HEK293T (cell line): ENCODE measurements around the gene KIF3A.

ENCODE experiments used
- FOXA1 ChIP-seq: fragments of 450-650 bp; IDR thresholded peaks from 2 replicates; pipeline ENCODE4 v1.6.1; 2016; ENCODE audit warnings: mild to moderate bottlenecking
- FOXM1 ChIP-seq: fragments of 450-650 bp; IDR thresholded peaks from 2 replicates; pipeline ENCODE4 v1.6.1; 2017; ENCODE audit warnings: mild to moderate bottlenecking, borderline replicate concordance
- SUZ12 ChIP-seq: fragments of 450-650 bp; IDR thresholded peaks from 2 replicates; pipeline ENCODE4 v1.6.1; 2016; ENCODE audit warnings: mild to moderate bottlenecking

DNA sequence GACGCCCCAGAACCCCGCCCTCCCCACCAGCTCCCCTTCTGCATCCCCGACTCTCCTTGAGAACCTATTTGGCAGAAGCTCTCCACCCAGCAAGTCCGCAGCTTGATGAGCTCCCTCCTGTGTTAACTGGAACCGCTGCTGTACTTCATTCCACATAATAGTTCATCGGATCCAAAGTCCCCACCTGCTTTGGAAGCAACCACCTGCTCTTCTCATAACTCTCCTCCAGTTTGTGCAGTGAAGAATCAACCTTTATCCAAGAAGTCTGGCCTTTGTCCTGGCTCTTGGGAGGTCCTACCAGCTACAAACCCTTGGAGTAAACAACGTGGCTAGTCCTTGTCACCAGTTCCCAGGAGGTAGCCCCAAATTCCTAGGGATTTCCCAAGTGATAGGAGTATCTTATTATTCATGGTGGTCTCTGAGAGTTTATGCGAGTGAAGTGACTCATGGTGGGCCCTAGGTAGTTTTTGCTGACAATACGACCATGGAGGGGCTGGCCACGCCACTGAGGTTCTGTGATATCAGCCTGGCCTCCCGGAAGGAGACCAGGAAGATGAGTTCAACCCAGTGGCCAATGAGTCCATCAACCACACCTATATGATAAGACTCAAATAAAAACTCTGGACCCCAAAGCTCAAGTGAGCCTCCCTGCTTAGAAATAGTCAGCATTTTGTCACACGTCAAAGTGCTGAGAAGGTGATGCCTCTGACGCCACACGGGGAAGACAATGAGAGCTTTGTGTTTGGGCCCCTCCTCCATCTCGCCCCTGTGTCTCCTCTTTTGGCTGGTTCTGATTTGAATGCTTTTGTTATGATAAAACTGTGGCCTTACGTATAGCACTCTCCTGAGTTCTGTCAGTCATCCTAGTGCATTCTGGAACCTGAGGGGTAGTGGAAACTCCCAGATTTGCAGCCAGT lies 67.1 kb downstream of the KIF3A start:
- no peak for TF ChIP-seq FOXA1
- no peak for TF ChIP-seq FOXM1
- no peak for TF ChIP-seq SUZ12
